ENCODE data around the gene ADAM30.

ADAM30 gene

DNA sequence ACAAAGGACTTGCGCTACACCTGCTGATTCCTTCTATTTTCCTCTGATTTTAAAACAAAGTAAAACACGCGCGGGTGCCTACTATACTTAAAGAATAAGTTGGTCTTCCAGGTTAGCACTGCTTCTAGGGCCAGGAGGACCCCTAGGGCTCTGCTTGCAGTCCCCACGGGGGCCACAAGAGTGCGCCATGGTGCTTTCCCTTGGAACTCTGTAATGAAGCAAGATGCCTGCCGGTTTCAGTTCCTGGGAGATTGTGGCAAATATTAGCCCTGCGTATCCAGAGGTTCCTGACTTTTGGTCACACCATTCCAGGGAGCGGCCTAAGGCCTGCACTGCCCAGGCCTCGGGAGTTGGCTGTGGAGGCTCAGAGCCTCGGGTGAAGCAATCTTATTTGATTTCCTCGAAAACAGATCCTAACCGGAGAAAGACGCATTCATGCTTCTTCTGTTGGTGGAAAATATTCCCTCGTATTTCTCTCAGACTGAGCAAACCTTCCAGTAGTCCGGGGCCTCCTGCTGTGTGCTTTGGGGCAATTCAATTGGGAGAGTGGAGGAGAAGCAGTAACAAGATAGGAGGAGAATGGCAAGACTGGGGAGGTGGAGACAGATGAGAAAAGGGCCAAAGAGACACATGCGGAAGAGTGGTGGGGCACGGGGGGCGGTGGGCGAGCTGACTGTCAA lies 25.3 kb downstream of the ADAM30 start:
- H3K4me1 Mint-ChIP-seq = peaks cover 46% of the 10 kb centered on the region
- H3K27me3 Mint-ChIP-seq (ENCODE audit: low read depth) = peaks cover 3% of the 10 kb centered on the region
- H3K4me3 Mint-ChIP-seq = peak overlapping the region in 2 of 3 experiments; percentile 7 to 8
- no peaks in the 10 kb centered on the region for H3K9me3 Mint-ChIP-seq
- no peaks in the 10 kb centered on the region for H3K36me3 Mint-ChIP-seq (ENCODE audit: low read depth)
- TF ChIP-seq, protein P1, sequence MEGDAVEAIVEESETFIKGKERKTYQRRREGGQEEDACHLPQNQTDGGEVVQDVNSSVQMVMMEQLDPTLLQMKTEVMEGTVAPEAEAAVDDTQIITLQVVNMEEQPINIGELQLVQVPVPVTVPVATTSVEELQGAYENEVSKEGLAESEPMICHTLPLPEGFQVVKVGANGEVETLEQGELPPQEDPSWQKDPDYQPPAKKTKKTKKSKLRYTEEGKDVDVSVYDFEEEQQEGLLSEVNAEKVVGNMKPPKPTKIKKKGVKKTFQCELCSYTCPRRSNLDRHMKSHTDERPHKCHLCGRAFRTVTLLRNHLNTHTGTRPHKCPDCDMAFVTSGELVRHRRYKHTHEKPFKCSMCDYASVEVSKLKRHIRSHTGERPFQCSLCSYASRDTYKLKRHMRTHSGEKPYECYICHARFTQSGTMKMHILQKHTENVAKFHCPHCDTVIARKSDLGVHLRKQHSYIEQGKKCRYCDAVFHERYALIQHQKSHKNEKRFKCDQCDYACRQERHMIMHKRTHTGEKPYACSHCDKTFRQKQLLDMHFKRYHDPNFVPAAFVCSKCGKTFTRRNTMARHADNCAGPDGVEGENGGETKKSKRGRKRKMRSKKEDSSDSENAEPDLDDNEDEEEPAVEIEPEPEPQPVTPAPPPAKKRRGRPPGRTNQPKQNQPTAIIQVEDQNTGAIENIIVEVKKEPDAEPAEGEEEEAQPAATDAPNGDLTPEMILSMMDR (IDR thresholded peaks at IDR 0.05; ENCODE audit: unreplicated experiment in 3 of 3) = peak; percentile 94 to 98 (median 95)
- H3K27ac Mint-ChIP-seq = peak overlapping the region; percentile 68 to 95 (median 89)

DNA sequence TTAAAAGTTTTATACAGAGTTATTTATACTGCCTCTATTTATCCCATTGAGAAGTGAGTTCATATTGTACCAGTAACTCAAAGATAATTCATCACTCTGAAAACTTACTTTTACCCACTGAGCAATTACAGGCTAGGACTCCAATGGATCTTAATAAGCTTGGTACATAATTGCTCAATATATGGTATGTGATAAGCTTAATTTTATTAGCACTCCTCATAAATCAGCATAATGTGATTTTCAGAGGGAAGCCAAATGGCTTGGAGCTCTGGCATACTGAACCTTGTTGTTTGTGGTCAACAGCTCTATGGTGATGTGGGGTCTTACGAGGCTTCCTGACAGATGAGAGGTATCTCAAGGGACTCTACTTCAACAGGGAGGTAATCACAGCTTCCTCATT lies 26.3 kb downstream of the ADAM30 start:
- Mint-ChIP-seq H3K9me3 (no peaks in the 10 kb centered on the region), H3K4me1 (peaks cover 52% of the 10 kb centered on the region), H3K4me3 (no peak overlapping the region), H3K27ac (peak overlapping the region in 2 of 3 experiments; percentile 47 to 89), H3K27me3 (ENCODE audit: low read depth) (peaks cover 3% of the 10 kb centered on the region), H3K36me3 (ENCODE audit: low read depth) (no peaks in the 10 kb centered on the region)
- TF ChIP-seq, protein P1 (IDR thresholded peaks at IDR 0.05; ENCODE audit: unreplicated experiment in 3 of 3) = no peak

- H3K36me3 Mint-ChIP-seq (ENCODE audit: low read depth) = no peaks in the 10 kb centered on the region
Observed at GRCh38 chr1:119868176-119868575, 28.1 kb downstream of the ADAM30 start.

DNA sequence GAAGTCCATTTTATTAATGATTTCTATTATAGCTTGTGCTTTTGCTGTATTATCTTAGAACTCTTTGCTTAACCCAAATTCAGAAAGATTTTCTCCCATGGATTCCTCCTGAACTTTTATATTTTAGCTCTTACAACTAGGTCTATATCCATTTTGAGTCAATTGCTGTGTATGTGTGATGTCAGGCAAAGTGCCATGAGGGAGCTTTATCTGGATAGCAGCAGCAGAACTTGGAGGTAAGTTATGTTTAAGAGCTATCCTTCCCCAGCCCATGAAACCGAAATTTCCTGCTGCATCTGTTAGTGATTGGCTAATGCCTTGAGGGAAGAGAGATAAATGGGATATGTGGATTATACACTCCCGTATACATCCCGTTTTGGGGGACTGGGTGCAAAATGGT lies 29.9 kb downstream of the ADAM30 start:
- Mint-ChIP-seq H3K36me3 (ENCODE audit: low read depth) (no peaks in the 10 kb centered on the region), H3K27me3 (ENCODE audit: low read depth) (peaks cover 3% of the 10 kb centered on the region), H3K4me3 (no peak overlapping the region), H3K4me1 (peaks cover 25% of the 10 kb centered on the region), H3K9me3 (no peaks in the 10 kb centered on the region), H3K27ac (peak overlapping the region in 2 of 3 experiments; percentile 41 to 55)
- TF ChIP-seq, protein P1 (IDR thresholded peaks at IDR 0.05; ENCODE audit: unreplicated experiment in 3 of 3) = no peak

More at GRCh38 chr1:119868176-119868575, 28.1 kb downstream of the ADAM30 start:
- Mint-ChIP-seq H3K4me3 (no peak overlapping the region), H3K27ac (peak overlapping the region in 2 of 3 experiments; percentile 28 to 33), H3K4me1 (peaks cover 40% of the 10 kb centered on the region), H3K27me3 (ENCODE audit: low read depth) (peaks cover 3% of the 10 kb centered on the region), H3K9me3 (no peaks in the 10 kb centered on the region)
- TF ChIP-seq, protein P1 (IDR thresholded peaks at IDR 0.05; ENCODE audit: unreplicated experiment in 3 of 3) = no peak

DNA sequence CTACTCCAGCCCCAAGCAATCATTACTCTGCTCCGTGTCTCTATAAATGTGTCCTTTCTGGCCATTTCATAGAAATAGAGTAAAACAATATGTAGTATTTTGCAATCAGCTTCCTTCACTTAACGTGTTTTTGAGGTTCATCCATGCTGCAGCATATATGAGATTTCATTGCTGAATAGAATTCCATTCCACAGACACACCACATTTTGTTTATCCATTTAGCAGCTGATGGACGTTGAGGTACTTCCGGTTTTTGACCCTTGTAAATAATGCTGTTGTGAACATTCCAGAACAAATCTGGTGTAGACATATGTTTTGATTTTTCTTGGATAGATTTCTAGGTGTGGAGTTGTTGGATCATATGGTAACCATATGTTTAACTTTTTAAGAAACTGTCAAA lies 30.7 kb downstream of the ADAM30 start:
- no peak overlapping the region for H3K4me3 Mint-ChIP-seq
- TF ChIP-seq, protein P1 (IDR thresholded peaks at IDR 0.05; ENCODE audit: unreplicated experiment in 3 of 3) = no peak
- no peaks in the 10 kb centered on the region for H3K36me3 Mint-ChIP-seq (ENCODE audit: low read depth)
- peaks cover 20% of the 10 kb centered on the region for H3K4me1 Mint-ChIP-seq
- peak overlapping the region; percentile 2 to 34 (median 18) for H3K27ac Mint-ChIP-seq
- no peaks in the 10 kb centered on the region for H3K27me3 Mint-ChIP-seq (ENCODE audit: low read depth)
- no peaks in the 10 kb centered on the region for H3K9me3 Mint-ChIP-seq

- no peaks in the 10 kb centered on the region for H3K9me3 Mint-ChIP-seq
- H3K4me3 Mint-ChIP-seq = no peak overlapping the region
- peaks cover 32% of the 10 kb centered on the region for H3K4me1 Mint-ChIP-seq
- no peaks in the 10 kb centered on the region for H3K27me3 Mint-ChIP-seq (ENCODE audit: low read depth)
- no peak overlapping the region for H3K27ac Mint-ChIP-seq
- TF ChIP-seq, protein P1 (IDR thresholded peaks at IDR 0.05; ENCODE audit: unreplicated experiment in 3 of 3) = no peak
- H3K36me3 Mint-ChIP-seq (ENCODE audit: low read depth) = no peaks in the 10 kb centered on the region
Observed at GRCh38 chr1:119862276-119862675, 34.0 kb downstream of the ADAM30 start.

Measured in nephron (organoid).